T-helper 2 cell treated with Interferon-gamma antibody and Interleukin-4, amounts not matched to agents 5 μg/mL and 100 μg/mL, for 36 hours (primary cell): ENCODE results near the gene ATG9A.
"Not testable (repeated sequence)": the region's sequence is repeated elsewhere in the genome, so short reads cannot be mapped to it uniquely, and the experiment has no call there.

ENCODE experiments used
- DNase-seq: peaks from one replicate; pipeline ENCODE4 v3.0.0; 2021; ENCODE audit warnings: low spot score
- H3K27ac Mint-ChIP-seq: one replicate; pipeline ENCODE4 v1.8.0; 2021; ENCODE audit warnings: mild to moderate bottlenecking, mixed read lengths
- H3K27me3 Mint-ChIP-seq: one replicate; pipeline ENCODE4 v1.8.0; 2021; ENCODE audit warnings: low read depth, mixed read lengths
- H3K36me3 Mint-ChIP-seq: one replicate; pipeline ENCODE4 v1.8.0; 2021; ENCODE audit warnings: low read depth, mixed read lengths
- H3K4me1 Mint-ChIP-seq: one replicate; pipeline ENCODE4 v1.8.0; 2021; ENCODE audit warnings: low read depth, mixed read lengths
- H3K4me3 Mint-ChIP-seq: one replicate; pipeline ENCODE4 v1.8.0; 2022; ENCODE audit warnings: mild to moderate bottlenecking, moderate library complexity, mixed read lengths
- H3K9me3 Mint-ChIP-seq: one replicate; pipeline ENCODE4 v1.8.0; 2021; ENCODE audit warnings: mixed read lengths

ATG9A gene

GRCh38 chr2:219210196-219210885 lies 19.1 kb downstream of the ATG9A start:
- Mint-ChIP-seq H3K27me3 (no peaks in the 10 kb centered on the region), H3K4me3 (no peak overlapping the region), H3K36me3 (peaks cover 41% of the 10 kb centered on the region), H3K9me3 (no peaks in the 10 kb centered on the region), H3K27ac (peak overlapping the region; percentile 83), H3K4me1 (peaks cover 36% of the 10 kb centered on the region)
- DNase-seq, result no peak

DNA sequence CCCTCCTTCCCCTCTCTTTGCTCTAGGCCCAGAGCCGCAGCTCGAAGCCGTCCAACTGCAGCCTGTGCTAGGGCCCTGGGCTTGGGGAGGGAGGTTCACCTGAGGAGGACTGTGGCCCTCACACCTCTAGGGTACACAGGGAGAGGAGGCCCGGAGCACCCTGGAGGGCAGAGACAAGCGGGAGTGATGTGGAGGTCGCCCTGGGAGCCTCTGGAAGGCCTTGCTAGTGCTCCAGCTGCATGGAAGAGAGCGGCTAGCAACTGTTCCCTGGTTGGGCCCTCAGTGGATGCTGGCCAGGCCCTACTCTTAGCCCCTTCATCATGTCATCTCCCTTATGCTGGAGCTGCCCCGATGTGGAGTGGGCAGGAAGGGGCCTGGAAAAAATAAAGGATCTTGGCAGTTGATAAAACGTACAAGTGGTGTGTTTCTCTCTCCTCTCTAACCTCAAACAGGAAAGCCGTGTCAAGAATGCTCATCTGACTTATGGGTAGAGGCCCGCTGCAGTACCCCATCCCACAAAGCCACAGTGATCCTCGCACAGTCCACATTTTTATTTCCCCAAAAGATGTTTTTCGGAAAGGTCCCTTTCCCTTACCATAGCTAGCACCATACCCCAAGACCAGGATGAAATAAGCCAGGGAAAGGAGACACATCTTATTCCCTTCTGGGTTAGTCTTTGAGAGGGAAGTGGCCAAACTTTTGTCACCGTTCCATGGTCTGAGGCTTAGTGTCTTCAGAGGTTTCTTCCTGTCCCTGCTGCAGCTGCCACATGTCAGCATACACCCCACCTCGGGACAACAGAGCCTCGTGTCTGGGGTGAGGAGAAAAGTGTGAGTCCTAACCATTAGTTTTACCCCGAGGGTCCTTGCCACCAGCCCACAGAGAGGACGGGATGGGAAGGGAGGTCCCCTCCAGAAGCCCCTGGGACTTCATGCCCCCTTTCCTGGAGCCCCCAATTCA lies 19.9 kb downstream of the ATG9A start:
- no peaks in the 10 kb centered on the region for H3K27me3 Mint-ChIP-seq
- H3K9me3 Mint-ChIP-seq, result peaks cover 1% of the 10 kb centered on the region
- peak overlapping the region; percentile 83 for H3K27ac Mint-ChIP-seq
- H3K4me1 Mint-ChIP-seq, result peaks cover 34% of the 10 kb centered on the region
- peak overlapping the region; percentile 35 for H3K4me3 Mint-ChIP-seq
- DNase-seq, result no peak
- peaks cover 38% of the 10 kb centered on the region for H3K36me3 Mint-ChIP-seq

DNA sequence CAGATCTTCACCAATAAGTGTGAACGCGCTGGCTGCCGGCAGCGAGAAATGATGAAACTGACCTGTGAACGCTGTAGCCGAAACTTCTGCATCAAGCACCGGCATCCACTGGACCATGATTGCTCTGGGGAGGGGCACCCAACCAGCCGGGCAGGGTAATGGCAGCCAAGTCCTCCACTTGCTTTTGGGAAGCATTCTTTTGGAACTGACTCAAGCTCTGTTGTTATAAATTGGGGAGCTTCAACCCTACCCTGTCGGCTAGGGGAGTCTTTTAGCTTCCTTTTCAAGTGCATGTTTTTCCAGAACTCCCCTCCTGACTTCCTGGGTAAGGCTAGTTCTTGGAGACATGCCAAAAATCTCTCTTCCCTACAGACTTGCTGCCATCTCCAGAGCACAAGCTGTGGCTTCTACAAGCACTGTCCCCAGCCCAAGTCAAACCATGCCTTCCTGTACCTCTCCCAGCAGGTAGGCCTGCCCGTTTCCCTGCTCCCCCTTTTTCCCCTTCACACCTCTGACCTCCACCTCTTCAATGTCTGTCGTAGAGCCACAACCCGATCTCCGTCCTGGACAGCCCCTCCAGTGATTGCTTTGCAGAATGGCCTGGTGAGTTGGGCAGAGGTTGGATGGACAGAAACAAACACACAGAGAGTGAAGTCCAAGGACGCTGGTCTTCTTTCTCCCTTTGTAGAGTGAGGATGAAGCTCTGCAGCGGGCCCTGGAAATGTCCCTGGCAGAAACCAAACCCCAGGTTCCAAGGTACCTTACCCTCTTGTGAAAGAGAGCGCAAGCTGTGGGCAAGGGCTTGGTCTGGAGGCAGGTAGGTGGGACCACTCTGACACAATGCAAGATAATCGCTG lies 21.3 kb downstream of the ATG9A start:
- H3K9me3 Mint-ChIP-seq, result peaks cover 4% of the 10 kb centered on the region
- DNase-seq, result no peak
- peaks cover 31% of the 10 kb centered on the region for H3K36me3 Mint-ChIP-seq
- H3K27ac Mint-ChIP-seq, result peak overlapping the region; percentile 83
- no peaks in the 10 kb centered on the region for H3K27me3 Mint-ChIP-seq
- H3K4me1 Mint-ChIP-seq, result peaks cover 34% of the 10 kb centered on the region
- H3K4me3 Mint-ChIP-seq, result peak overlapping the region; percentile 86

DNA sequence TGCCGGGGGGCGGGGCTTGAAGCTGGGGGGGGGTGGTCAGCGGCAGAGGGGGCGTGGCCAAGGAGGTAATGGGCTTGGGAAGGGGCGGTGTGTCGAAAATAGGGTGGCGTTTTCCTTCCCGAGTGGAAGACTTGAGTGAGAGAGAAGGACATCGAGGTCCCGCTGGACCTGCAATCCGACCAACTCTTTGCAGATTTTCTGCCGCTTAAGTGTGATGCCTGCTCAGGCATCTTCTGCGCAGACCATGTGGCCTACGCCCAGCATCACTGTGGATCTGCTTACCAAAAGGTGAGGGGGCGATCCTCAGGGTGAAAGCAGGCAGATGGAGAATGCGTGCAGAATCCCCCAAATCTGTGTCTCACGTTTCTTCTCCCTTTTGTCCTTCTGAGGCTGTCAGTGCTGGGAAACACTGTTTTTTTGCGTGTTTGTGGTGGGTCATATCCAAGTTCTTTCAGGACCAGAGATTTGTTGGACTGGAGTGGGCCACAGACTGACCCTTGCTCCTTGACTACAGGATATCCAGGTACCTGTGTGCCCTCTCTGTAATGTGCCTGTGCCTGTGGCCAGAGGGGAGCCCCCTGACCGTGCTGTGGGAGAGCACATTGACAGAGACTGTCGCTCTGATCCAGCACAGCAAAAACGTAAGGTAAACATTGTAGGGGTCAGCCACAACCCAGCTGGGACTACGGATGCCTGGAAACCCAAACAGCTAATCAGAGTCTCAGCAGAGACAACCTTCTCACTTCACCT lies 22.1 kb downstream of the ATG9A start:
- no peak for DNase-seq
- Mint-ChIP-seq H3K36me3 (peaks cover 27% of the 10 kb centered on the region), H3K27me3 (no peaks in the 10 kb centered on the region), H3K4me3 (peak overlapping the region; percentile 86), H3K9me3 (peaks cover 4% of the 10 kb centered on the region), H3K4me1 (peaks cover 34% of the 10 kb centered on the region), H3K27ac (peak overlapping the region; percentile 83)

GRCh38 chr2:219206328-219207133 lies 22.9 kb downstream of the ATG9A start, which contains the start of gene ZFAND2B:
TSS of gene ZFAND2B (plus strand) at chr2:219206782. CDS start at chr2:219206988, 206 bp downstream.
- peak; percentile 96 for DNase-seq
- Mint-ChIP-seq H3K27ac (peak within 1 kb of the TSS; percentile 94), H3K36me3 (peaks cover 24% of the 10 kb centered on the region), H3K27me3 (no peaks in the 10 kb centered on the region), H3K9me3 (peaks cover 4% of the 10 kb centered on the region), H3K4me3 (peak within 1 kb of the TSS; percentile 86), H3K4me1 (peaks cover 34% of the 10 kb centered on the region)

GRCh38 chr2:219205981-219206327 lies 23.5 kb downstream of the ATG9A start:
- H3K27me3 Mint-ChIP-seq, result no peaks in the 10 kb centered on the region
- H3K36me3 Mint-ChIP-seq, result peaks cover 24% of the 10 kb centered on the region
- peaks cover 30% of the 10 kb centered on the region for H3K4me1 Mint-ChIP-seq
- H3K9me3 Mint-ChIP-seq, result peaks cover 4% of the 10 kb centered on the region
- H3K4me3 Mint-ChIP-seq, result peak overlapping the region; percentile 86
- H3K27ac Mint-ChIP-seq, result peak overlapping the region; percentile 94
- no peak for DNase-seq

DNA sequence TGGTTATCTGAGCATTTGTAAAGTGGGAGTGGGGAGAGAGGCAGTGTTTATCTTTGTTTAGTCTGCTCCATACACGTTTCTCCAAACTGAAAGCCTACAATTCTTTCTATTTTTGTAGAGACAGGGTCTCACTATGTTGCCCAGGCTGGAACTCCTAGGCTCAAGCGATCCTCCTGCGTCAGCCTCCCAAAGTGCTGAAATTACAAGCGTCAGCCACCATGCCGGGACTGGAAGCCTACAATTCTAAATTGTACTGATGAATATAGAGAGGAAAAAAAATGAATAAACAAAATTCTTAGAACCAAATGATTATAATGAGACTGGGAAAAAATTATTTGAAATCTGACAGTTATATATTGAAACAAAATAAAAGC lies 24.3 kb downstream of the ATG9A start:
- Mint-ChIP-seq H3K9me3 (peaks cover 4% of the 10 kb centered on the region), H3K4me3 (peak overlapping the region; percentile 34), H3K36me3 (peaks cover 21% of the 10 kb centered on the region), H3K27ac (no peak overlapping the region), H3K4me1 (peaks cover 35% of the 10 kb centered on the region), H3K27me3 (no peaks in the 10 kb centered on the region)
- DNase-seq, result no peak

GRCh38 chr2:219204425-219205164 lies 24.8 kb downstream of the ATG9A start:
- Mint-ChIP-seq H3K4me1 (peaks cover 31% of the 10 kb centered on the region), H3K4me3 (no peak overlapping the region), H3K36me3 (peaks cover 18% of the 10 kb centered on the region), H3K9me3 (peaks cover 4% of the 10 kb centered on the region), H3K27me3 (no peaks in the 10 kb centered on the region), H3K27ac (no peak overlapping the region)
- no peak for DNase-seq

GRCh38 chr2:219201331-219201730 lies 28.1 kb downstream of the ATG9A start:
- H3K27ac Mint-ChIP-seq, H3K4me3 Mint-ChIP-seq, H3K4me1 Mint-ChIP-seq, H3K36me3 Mint-ChIP-seq, H3K9me3 Mint-ChIP-seq, DNase-seq, H3K27me3 Mint-ChIP-seq: not testable (repeated sequence)

DNA sequence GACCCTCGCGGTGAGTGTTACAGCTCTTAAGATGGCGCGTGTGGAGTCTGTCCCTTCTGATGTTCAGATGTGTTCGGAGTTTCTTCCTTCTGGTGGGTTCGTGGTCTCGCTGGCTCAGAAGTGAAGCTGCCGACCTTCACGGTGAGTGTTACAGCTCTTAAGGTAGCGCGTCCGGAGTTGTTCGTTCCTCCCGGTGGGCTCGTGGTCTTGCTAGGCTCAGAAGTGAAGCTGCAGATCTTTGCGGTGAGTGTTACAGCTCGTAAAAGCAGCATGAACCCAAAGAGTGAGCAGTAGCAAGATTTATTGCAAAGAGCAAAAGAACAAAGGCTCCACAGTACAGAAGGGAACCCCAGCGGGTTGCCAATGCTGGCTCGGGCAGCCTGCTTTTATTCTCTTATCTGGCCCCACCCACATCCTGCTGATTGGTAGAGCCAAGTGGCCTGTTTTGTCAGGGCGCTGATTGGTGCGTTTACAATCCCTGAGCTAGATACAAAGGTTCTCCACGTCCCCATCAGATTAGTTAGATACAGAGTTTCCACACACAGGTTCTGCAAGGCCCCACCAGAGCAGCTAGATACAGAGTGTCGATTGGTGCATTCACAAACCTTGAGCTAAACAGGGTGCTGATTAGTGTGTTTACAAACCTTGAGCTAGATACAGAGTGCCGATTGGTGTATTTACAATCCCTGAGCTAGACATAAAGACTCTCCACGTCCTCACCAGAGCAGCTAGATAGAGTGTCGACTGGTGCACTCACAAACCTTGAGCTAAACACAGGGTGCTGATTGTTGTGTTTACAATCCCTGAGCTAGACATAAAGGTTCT lies 28.7 kb downstream of the ATG9A start:
- not testable (repeated sequence) for H3K9me3 Mint-ChIP-seq, H3K27me3 Mint-ChIP-seq, H3K4me1 Mint-ChIP-seq, H3K36me3 Mint-ChIP-seq, DNase-seq
- H3K27ac Mint-ChIP-seq, result peak overlapping the region; percentile 79
- H3K4me3 Mint-ChIP-seq, result peak overlapping the region; percentile 54

DNA sequence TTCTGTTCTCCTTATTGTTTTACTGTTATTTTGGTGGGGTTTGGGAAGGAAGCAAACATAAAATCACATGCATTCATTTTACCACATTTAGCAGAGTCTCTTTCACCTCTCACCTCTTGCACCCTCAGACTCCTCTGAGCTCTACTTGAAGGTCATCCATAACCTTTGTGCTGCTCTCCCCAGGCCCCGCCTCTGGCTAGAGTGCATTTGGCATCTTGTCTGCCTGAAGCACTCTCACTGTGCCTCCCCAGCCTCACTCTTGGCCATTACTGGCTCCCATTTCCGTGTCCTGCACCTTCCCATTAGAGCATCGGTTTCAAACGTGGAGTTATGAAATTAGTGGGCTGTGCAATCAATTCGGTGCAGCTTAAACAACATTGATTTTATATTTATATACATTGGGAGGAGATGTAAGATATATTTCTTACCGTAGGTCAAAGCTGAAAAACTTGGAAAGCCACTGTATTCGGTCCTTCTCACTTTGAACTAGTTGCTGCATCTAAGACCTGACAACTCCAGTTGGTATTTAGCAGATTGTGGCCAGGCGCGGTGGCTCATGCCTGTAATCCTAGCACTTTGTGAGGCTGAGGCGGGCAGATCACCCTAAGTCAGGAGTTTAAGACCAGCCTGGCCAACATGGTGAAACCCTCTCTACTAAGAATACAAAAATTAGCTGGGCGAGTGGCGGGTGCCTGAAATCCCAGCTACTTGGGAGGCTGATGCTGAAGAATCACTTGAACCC lies 29.8 kb downstream of the ATG9A start:
- Mint-ChIP-seq H3K4me1 (peaks cover 5% of the 10 kb centered on the region), H3K36me3 (peaks cover 2% of the 10 kb centered on the region), H3K27ac (no peak overlapping the region), H3K27me3 (peaks cover 4% of the 10 kb centered on the region), H3K4me3 (no peak overlapping the region), H3K9me3 (peaks cover 4% of the 10 kb centered on the region)
- DNase-seq, result no peak
